GM21723 (cell line): ENCODE measurements around the gene SLC66A1.

ENCODE experiments used
- ATAC-seq: cut with Tn5 transposase; IDR thresholded peaks from one replicate; pipeline ENCODE4 v1.9.1; 2021; ENCODE audit warnings: mild to moderate bottlenecking, moderate library complexity; ENCODE audit not compliant: unreplicated experiment

SLC66A1 gene

DNA sequence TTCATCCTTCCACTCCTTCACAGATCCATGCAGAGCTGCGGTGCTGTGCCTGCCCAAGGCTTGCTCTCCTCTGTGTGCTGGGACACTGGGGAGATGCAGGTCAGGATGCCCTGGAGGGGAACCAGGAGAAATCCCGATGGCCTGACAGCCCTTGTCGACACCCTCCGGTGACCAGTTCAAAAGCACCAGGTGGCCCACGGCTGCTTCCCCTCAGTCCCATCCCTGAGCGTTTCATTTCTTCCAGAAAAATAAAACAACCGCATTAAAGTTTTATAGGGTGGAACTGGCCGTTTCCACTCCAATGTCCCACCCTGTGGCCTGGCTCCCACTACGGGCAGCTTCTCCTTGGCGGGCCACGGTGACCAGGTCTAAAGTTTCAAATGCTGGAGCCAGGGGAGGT, 48.3 kb downstream of the SLC66A1 start:
- ATAC-seq: no peak

DNA sequence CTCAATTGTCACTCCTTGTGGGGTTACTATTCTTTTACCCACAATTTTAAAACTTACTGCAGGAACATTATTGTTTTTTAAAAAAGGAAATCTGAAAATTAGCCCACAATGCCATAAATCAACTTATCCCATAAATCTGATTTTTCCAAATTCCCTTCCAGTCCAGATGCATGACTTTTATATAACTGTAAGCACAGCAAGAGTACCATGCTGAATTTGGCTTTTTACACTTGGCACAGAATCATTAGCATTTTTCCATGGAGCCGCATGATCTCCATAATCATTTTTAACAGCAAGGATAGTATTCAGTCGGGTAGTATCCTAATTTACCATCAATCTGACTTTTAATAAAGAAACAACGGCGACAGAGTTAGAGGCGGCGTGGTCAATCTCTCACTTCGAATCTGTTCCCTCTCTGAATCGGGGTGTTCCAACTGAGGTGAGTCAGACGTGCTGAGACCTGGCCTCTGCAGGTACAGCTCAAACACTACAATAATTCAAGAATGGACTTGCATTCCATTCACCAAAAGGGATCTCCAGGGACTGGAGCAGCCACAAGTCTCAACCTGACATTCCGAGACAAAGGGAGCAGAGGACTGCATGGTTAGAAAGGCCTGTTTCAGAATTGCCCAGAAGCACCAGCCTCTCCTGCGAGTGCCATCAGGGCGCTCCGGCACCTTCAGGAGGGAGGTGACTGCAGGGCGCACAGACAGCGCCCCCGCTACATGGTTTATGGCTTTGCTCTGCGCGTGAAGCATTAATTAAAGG, 48.9 kb downstream of the SLC66A1 start:
- no peak for ATAC-seq

DNA sequence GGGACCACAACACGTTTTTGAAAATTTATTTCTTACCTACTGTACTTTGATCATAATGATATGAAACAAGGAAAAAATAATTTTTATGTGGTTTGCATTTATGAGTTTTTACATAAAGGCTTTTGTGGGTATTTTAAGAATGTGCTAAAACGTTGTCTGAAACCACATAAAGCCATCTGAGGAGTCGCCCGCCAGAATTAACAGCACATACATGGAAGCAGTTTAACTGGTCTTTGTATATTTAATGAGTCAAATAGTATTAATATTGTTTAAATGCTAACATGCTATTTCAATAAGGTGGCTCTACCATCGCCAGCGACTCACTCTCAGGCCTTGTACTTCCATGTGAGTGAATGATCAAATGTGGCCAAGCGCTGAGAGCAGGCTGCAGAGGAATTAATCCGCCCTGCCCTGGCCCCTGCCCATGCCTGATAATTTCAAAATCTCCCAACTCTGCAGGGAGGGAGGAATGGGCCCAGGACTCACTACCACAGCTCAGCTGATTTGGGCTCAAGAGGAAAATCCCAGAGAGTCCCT, 49.6 kb downstream of the SLC66A1 start:
- ATAC-seq: no peak

DNA sequence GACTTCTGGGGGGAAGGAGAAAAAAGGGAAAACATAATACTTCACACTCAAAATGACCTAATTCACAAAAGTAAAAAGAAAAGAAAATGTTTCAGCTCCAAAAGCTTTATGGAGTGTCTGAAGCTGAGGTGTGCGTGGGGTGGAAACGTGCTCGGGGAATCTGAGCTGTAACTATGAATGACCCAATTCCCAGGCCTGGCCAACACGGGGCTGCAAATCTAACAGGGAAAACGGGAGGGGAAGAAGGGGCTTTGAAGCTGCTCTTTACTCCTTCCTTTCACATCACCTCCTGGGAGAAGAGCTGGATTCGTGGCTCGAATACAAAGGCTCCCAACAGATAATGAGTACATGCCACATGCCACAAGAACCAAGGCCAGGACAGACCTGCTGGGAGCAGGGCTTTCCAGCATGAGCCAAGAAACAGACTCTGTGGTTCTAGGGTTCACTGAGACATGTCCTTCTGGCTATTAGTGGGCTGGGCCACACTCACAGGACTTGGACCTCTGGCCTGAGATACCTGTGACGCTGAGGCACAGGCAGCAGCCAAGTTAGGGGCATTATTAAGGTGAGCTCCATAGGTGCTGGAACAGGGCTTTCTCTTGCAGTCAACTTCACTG, 51.5 kb downstream of the SLC66A1 start:
- ATAC-seq: no peak

DNA sequence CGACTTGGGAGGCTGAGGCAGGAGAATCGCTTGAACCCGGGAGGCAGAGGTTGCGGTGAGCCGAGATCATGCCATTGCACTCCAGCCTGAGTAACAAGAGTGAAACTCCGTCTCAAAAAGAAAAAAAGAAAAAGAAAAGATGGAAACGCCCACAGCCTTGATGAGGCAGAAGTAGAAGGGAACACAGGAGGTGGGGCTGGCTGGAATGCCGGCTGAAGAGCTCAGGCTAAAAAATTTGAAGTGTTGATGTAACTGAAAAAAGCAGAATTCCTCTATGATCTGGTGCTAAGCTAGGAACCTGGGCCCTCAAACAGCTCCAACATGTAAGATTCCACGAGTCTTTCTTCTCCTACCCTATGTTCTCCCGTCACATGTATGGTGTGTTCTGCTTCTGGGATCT, 53.6 kb downstream of the SLC66A1 start:
- ATAC-seq: no peak

DNA sequence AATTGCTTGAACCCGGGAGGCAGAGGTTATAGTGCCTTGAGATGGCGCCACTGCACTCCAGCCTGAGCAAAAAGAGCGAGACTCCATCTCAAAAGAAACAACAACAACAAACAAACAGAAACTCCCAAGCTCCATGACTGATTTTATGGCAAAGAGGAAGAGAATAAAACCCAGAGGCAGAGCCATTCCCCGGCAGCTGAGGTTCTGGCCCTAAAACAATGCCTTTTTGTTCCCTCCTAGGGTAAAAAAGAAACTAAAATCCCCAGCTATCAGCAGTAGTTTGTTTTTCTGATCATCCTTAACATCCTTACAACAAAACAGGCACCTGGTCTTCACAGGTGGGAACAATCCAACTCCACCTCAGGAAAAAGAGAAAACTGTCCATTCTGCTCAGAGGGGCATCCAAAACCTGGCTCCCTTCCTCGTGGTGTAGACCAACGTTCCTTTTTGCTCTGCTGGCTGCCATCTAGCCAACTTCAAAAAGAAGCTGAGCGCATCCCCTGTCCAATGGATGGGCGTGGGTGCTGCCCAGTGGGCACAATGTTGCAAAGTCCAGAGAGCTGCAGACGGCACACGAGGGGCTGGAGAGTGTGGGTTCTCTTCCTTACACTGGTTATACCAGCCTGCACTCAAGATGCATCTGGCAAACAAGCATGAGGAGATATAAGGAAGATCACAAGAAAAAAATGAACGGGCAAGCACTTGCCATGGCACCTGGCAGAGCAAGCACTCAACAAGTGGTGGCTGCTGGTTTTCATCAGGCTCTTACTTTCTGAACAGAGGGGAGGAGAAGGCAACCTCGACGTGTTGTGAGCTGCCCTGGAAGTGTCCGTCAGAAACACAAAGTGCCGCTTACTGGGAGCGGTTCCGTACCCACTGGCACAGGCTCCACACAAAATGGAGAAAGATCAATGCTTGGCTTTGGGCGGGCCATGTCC, 54.7 kb downstream of the SLC66A1 start:
- ATAC-seq: no peak

DNA sequence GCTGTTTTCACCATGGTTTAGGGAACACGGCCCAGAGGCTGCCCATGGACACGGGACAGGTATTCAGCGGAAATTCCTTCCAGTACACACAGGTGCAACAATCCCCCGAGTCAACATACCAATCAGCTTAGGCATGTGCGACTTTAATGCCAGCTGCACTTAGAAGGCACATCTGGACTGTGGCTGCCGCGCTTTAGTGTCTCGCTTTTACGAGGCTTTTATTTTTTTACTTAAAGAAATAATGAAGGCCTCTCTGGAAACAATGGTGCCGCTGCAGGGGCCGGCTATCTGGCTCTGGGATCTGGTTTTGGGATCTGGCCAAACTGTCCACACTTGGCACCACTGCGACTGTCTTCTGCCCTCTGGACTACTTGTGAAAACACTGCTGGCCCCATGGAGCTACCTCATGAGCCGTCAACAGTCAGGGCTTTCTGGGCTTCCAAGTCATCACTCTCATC, 55.5 kb downstream of the SLC66A1 start:
- ATAC-seq: no peak

DNA sequence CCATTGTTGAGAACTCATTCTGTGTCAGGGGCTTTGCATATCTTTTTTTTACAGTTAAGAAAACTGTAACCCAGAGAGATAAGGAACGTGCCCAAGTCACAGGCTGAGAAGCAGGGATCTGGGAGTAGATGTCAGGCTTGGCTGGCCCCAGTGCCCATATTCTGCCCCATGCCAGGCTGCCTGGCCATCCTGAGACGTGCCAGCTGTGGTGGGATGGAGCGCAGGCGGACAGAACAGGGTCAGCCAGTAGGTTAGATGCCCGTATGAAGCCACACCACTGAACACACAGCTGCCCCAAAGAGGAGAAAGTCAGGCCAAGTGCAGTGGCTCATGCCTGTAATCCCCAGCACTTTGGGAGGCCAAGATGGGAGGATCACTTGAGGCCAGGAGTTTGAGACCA, 55.9 kb downstream of the SLC66A1 start:
- ATAC-seq: no peak

DNA sequence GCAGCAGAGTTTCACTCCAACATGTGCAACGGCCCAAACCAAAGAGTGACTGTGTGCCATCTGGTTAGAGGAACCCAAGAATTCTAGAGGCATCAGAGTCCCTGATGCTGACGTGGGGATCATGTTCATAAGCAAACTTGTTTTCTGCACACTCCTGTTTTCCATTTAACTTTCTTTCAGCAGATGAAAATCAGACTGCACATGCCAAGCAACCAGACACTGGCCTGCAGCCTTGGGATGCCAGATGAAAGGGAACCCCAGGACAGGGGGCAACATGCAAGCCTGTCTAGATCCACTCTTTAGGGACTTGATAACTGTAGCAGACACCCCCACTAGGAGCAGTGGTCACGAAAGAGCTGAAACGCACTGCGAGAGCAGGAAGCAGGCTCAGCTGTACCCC, 56.8 kb downstream of the SLC66A1 start:
- ATAC-seq: no peak

DNA sequence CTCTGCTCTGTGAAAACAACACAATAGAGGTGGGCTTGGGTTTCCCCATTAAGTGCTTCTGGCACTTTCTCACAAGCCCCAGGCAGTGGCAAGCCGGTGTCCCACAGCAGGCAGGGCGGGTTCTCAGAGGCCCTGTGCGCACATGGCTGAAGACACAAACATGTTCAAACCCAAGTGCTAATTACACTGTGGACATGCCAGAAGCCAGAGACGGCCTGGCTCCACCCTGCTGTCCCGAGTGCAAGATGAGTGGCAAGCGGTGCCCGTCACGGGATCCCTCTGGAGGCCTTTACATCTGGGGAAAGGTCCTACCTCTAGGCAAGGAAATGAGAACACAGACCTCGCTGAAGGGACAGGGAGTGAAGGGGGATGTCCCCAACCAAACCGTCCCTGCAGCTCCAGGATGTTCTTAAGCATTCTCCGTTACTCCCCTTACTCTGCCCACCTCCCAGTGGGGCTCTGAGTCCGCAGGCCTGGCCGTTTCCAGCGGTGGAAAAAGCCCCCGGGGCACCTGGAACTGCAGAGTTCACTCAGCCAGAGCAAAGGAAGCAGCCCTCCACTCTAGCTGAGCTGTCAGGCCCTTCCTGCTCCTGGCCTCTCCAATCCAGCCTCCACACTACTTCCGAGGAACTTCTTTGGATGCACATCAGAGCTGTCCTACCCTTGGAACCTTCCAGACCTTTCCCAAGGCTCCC, 57.4 kb downstream of the SLC66A1 start:
- ATAC-seq: no peak

DNA sequence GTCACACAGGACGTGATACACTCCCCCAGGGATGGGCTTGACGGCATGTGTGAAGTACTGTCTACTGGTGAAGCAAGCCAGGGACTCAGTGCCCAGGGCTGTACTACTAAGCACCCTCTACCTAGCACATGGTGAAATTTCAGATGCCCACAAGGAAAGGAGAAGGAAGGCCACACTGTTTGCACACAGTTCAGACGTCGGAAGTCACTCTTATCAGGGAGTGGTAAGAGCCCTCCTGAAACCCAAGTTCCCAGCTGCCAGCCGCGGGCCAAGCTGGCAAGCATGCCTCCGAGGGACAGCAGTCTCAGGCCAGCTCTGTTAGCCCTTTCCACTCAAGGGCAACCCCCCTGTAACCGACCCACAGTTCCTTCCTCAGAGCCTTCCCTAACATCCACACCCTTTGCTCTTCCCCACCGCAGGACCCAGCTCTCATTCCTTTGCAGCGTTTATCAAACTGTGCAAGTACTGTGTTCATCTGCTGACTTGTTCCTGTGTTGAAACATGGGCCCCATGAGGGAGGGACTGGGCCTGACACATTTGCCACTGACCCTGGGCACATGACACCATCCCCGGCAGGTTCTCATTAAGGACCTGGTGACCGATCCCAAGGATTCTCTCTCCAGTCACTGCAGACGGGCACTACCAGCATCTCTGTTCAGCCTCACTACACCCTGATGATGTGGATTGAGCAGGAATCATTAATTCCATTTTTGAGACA, 58.5 kb downstream of the SLC66A1 start:
- ATAC-seq: no peak

DNA sequence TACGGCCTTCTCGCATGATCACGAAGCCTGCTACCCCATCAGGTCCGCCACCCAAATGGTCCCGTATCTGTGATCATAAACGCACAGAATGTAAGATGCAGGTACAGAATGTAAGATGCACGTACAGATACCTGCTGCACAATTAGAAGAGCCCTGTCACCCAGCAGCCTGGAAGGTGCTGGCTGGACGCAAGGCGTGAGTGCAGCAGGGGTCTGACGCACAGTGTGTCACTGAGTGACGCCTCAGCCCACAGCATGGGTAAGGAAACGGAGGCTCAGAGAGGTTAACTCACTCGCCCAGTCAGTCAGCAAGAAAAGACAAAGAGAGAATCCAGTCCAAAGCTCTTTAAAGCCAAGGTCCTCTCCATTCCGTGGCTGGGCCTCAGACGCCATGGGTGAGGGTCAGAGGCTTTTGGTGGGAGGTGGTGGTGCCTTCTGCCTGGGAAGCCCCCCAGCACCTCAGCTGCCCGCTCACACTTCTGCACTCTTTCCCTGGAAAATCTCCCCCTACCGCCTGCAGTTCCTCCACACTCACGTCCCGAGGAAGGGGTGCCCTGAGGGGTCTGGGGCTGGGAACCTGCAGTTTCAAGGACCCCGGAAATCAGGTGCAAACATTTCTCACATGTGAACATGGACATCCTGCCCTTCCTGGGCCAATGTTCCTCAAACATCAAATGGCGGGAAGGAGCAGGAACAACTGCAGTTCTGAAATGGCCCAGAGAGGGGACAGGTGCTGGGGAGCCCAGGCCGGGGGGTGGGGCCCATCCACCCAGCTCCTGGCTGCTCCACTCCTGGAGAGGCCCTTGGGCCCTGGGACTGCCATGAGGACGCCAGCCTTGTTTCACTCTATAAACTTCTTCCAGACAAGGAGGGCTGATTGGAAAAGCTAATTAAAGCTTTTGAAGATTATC, 59.4 kb downstream of the SLC66A1 start:
- ATAC-seq: no peak

DNA sequence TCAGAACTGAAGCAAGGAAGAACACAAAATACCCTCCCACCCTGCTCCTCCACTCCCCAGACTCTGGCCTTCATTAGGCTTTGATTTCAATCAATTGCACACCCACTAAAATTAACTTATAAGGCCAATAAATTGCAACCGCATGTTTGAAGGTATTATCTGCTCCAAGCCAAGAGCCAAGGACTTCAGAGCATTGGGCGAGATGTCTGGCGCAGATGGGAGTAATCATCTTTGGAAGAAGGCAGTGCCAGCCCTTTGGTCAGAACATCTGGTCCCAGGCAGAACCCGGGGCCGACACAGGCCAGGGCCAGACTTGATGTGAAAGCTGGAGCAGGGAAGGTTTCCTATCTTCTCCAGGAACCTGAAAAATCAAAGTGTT, 60.0 kb downstream of the SLC66A1 start:
- ATAC-seq: no peak

DNA sequence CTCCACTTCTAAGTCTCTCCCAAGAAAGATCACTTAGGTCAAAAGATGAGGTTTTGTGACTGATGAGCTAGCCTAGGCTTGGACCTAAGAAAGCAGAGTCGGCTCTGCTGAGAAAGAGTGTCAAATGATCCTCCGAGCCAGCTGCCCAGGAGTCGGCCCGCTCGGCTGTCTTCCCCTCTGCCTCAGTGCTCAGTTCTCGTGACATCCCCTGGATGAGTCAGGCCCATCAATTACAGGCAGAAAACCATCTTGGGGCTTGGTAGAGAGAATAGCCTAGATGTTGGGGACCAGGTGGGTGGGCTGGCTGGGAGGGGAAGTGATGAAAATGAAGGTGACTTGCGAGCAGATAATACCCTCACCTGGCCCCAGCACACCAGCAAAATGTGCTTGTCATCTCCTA, 60.5 kb downstream of the SLC66A1 start:
- ATAC-seq: no peak

DNA sequence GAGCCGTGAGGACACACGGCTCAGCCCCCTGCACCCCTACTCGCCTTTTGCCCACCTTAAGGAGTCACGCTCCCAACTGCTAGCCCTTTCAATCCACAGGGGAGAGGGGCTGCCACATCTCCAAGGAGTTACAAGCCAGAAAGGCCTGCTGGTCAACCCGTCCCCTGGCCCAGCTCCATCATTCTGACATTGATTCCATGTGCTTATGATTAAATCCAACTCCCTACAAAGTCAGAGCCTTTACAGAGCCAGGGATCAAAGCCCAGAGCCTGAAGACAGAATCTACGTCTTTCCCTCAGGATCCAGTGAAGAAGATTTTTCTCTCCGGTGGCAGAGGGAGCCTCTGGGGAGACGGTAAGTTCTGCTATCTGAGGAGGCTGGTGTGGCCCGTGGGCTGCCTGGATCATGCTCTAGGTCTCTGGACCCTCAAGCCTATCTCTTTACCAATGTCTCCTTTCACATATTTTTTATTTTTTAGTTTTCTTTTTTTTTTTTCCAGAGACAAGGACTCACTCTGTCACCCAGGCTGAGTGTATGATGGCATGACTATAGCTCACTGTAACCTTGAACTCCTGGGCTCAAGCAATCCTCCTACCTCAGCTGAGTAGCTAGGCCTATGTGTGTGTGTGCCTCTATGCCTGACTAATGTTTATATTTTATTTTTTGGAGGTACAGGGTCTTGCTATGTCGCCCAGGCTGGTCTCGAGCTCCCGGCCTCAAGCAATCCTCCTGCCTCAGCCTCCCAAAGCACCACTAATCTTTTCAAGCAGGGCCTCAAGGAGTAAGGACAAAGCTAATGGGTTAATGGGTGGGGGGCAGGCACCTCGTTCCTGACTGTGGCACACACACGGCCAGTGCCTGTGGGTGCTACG, 61.3 kb downstream of the SLC66A1 start:
- ATAC-seq: no peak

DNA sequence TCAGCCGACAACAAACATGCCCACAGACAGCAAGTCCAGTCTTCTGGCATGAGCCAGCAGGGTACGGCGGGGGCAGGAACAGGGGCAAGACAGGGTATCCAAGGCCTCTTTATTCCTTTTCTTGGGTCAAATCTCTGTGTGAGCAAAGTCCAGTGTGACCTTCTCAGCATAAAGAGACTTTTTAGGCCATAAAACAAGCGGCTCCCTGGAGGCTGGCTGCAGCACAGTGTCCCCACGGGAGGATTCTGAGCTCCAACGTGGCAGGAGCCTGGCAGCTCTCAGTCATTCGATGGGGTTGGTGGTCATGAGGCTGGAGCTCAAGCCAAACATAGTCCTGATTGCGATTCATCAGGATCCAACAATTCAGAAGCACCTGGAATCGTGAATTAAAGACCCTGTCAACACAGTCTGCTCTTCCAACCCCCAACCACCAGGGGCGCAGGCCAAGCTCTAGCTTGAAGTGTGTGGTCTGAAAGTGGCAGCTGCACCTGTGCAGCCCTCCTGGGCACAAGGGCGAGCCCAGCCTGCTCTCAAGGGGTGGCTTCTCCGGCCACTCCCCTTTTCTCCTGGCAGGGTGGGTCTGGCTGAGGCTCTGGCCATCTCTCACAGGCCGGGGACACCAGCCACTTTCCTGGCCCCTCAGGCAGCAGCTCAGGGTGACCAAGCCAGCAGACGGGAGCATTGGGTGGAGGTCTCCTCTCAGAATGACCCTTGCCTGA, 62.1 kb downstream of the SLC66A1 start:
- ATAC-seq: no peak

DNA sequence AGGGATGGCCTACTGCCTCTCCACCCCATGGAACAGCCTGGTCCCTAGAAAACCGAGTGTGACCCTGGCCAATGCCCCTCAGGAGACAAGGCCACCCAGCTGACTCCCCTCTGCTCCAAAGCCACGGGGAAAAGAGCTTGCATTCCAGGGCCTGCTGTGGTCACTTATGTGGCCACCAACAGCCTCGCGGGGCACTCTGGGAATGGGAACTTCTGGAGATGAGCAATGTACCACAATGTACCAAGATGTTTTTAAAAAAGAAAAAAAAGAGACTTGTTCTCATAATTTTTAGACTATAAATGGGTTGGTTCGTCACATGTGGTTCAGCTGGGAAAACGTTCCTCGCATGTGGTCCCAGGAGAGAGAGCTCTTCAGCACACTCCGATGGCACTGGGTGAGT, 62.8 kb downstream of the SLC66A1 start:
- ATAC-seq: no peak
